Measurements from ENCODE around the gene KIRREL2.

GRCh38 chr19:35856546-35857149, at the start of gene KIRREL2:
- TF ChIP-seq CTCF (conservative IDR thresholded peaks at IDR 0.05; ENCODE audit: low read length) (no peak), EZH2phosphoT487 (IDR thresholded peaks at IDR 0.05; ENCODE audit: borderline replicate concordance) (no peak)
